Stimulated activated CD4-positive, alpha-beta T cell treated with anti-CD3 and anti-CD28 coated beads, TNF-alpha, amount 100 ng/mL, for 1 hour (primary cell): ENCODE measurements around the gene ULK1.
"Not testable (repeated sequence)": the region's sequence is repeated elsewhere in the genome, so short reads cannot be mapped to it uniquely, and the experiment has no call there.

Source experiments
- DNase-seq, 3 donors: peaks; one replicate each; pipeline ENCODE4 v3.0.0-alpha.2; 2020; ENCODE audit warnings: low read depth in 3 of 3, low spot score in 1 of 3

The ULK1 gene

DNA sequence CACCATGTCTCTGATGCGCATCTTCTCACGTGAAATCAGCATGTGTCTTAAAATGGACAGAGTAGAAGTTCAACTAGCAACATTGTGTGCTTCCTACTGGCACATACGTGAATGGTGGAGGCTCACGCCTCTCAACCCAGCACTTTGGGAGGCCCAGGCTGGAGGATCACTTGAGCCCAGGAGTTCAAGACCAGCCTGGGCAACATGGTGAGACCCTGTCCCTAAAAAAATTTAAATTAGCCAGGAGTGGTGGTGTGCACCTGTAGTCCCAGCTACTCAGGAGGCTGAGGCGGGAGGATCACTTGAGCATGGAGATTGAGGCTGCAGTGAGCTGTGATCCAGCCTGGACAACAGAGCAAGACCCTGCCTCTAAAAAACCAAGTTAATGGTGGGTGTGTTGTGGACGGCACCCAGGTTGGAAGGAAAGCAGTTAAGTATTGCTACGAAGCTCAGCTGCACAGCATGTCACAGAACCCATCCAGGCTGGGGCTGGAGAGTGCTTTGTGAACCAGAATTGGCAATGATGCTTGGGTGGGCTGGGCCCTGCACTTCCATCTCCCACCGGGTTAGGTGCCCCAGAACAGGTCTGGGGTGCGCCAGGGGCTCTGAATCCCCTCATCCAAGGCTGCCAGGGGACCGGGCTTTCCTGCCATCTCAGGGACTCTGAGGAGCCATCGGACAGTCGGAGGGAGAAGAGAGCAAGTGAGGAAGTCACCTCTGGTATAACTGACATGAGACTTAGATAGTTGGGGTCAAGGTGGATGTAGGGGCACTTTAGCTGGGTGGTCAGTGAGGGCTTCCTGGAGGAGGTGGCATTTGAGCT lies 33.0 kb upstream of the ULK1 start:
- DNase-seq, result no peak

DNA sequence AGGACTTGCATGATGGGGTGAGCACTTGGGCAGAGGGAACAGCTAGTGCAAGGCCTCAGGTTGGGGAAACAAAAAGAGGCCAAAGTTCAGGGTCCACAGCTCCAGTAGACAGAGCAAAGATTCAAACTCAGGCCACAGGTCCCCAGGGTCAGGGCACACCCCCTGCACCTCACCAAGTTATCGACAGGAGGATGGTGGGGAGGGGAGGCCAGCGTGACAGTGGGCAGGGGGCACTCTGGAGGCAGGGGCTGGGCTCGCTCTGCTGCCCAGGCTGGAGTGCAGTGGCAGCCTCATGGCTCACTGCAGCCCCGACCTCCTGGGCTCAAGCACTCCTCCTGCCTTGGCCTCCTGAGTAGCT lies 32.4 kb upstream of the ULK1 start:
- no peak for DNase-seq

DNA sequence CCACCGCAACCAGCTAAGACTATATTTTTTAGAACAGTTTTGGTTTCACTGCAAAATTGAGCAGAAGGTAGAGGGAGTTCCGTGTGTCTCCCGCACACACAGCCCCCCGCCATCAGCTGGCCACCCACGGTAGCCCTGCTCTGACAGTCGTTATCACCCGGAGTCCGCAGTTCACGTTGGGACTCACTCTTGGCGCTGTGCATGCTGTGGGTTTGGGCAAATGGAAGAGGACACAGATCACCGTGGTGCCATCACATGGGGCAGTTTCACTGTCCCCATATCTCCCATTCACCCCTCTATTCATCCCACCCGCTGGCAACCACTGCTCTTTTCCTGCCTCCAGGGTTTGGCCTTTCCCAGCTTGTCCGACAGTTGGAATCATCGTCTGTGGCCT lies 31.8 kb upstream of the ULK1 start:
- DNase-seq, result no peak

DNA sequence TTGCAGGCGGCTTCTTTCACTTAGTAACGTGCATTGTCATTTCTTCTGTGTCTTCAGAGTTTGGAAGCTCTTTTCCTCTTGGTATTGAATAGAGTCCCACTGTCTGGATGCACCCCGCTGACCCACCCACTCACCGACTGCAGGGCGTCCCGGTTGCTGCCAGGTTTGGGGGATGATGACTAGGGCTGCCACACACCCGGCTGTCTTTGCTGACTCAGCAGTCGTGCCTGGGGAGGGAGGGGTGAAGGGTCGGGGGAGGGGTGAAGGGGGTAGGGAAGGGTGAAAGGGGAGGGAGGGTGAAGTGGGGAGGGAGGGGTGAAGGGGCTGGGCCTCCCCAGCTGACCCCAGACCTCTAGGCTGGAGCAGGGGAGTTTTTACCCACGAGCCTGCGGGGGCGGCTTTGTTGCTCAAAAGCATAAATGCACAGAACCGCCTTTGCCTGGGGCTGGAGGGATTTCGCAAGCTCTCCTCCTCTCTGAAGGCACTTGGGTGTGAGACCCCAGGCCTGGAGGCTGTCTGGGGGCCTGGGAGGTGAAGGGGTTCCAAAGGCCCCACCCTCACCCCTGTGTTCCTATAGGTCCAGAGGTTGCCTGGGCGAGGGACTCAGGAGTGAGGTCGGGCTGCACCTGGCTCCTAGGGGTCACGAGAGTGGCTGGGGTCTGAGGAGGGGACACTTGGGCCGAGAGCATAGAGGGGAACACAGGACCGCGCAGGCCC lies 31.3 kb upstream of the ULK1 start:
- no peak for DNase-seq

DNA sequence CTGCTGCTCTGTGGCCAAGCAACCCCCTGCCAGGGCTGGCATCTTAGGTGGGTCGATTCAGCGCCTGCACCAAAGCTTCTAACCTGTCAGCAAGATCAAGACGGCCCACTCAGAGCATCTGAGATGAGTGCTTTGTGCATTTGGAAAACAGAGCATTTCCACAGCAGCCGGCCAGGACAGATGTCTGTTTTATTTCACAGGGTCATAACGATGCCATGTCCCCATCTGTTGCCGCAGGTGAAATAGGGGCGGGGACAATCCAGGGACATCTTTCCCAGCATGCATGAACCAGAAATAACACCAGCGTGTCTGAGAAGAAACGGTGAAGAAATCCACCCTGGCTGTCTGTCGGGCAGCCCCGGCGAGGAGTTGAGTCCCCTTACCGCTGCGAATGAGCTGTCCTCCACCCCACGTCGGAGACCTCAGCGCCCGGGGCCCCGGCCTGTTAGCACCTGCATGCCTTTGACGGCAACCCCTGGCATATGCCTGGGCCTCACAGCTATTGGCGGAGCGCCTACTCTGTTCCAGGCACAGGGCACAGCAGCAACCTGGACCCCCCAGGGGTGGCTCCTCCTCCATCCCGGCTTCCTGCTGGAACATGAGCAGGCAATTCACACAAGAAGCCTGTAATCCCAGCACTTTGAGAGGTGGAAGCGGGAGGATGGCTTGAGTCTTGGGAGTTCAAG lies 30.6 kb upstream of the ULK1 start:
- no peak for DNase-seq

DNA sequence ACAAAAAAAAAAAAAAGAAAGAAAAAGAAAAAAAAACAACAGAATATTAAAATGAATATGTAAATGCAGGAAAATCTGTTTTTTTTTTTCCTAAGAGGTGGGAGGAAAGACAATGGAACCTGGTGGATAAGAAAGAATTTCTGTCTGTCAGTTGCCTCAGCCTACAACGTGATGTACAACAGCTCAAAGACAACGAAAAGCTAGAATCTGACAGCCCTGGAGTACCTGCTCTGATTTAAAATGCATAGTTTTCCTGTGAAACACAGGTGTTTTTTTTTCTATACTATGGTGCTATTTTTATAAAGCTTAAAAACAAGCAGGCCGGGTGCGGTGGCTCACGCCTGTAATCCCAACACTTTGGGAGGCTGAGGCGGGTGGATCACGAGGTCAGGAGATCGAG lies 30.0 kb upstream of the ULK1 start:
- DNase-seq, result no peak

DNA sequence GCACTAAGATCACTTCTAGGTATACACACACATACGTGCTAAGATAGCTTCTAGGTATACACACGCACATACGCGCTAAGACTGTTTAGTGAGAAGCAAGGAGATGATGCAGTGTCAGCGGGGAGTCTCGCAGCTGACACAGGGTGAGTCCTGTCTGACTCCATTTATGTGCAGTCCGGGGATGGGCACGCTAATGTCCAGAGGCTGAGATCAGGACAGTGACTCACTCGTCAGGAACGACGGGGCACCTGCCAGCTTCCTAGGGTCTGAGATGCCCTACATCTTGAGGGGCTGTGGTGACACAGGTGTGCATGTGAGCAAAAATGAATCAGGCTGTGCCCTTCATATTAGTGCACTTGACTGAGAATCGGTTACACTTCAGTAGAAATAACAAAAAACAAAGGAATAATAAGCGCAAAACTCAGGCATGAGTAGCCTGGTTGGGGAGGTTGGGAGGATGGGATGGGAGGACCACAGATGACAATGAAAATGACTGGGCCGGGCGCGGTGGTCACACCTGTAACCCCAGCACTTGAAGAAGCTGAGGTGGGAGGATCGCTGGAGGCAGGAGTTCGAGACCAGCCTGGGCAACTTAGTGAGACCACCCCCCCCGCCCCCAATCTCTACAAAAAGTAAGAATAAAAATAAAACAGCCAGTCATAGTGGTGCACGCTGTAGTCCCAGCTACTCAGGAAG lies 29.1 kb upstream of the ULK1 start:
- DNase-seq, result no peak

DNA sequence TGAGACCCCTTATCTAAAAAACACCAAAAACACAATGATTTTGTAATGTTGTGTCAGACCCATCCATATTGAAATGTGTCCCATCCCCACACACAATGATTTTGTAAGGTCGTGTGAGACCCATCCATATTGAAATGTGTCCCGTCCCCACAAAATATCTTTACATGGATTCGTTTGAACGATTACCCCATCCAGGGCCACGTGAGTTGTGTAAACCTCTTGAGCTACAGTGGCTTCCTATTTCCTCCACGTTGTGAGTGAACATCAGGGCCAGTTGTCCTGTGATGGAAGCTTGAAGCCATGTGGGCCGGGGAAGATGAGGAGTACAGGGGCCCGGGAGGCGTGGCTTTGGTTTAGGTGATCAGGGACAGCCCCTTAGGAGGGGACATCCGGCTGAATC lies 27.0 kb upstream of the ULK1 start:
- DNase-seq, result no peak

DNA sequence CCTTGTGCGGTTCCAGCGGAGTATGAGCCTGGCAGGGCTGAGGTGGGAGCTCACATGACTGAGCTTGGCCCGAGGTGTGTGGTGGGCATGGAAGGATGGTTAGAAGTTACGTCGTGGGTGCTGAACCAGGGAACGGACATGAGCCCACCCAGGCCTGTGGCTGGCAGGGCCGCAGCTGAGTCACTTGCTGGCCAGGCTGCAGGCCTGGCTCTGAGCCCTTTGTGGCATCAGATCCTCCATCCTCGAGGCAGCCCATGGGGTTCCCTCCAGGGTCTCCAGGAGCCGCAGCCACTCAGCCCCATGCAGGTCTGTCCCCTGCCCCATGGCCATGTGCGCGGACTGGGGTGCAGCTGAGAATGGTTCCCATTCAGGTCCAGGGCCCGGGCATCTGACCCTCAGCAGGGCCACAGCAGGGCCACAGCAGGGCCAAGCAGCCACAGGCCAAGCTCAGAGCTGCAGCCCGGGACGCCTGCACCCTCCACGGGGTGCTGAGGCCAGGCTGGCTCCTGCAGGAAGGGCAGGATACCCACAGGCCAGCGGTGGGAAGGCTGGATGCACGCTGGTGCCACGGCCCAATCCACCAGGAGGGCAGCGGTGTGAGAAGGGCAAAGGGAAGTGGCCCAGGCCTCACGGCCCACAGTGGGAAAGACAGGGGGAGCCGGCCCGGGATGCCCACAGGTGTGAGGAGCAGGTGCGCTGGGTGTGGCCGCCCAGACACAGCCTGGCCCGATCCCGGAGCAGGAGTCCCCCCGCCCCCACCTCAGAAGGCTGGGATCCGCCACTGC lies 26.3 kb upstream of the ULK1 start:
- no peak for DNase-seq

DNA sequence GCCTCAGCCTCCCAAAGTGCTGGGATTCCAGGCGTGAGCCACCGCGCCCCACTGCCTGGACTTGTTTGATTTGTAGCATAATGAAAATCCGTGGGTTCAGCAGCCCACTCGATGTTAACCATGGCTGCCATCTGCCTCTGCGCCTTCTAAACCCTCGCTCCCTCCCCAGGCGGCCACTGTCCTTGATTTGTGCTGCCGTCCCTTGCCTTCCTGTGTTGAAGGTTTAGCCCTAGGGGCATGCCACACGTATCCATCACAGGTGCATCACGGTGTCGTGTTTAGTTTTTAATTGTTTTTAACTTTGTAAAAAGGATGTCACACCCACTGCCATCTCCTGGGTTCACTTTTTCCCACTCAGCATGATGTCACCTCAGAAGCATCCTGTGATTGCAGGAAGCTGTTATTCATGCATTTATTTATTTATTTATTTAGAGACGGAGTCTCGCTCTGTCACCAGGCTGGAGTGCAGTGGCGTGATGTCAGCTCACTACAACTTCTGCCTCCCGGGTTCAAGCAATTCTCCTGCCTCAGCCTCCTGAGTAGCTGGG lies 24.5 kb upstream of the ULK1 start:
- no peak for DNase-seq

DNA sequence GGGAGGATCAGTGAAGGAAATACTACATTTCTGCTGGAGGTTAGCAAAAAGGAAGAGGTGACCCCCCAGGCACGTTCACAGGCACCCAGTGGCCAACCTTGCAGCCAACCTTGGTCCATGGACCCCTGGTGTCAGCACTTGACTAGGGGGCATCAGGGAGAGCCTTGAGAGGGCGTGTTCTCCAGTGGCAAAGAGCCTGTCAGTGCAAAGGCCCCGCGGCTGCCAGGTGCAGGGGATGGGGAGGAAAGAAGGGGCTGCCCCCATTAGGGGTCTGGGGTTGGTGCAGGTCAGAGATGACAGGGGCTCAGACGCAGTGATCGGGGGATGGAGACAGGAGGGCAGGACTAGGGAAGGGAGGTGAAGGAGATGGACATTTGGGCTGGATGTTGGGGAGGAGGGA lies 22.7 kb upstream of the ULK1 start:
- DNase-seq, result no peak

DNA sequence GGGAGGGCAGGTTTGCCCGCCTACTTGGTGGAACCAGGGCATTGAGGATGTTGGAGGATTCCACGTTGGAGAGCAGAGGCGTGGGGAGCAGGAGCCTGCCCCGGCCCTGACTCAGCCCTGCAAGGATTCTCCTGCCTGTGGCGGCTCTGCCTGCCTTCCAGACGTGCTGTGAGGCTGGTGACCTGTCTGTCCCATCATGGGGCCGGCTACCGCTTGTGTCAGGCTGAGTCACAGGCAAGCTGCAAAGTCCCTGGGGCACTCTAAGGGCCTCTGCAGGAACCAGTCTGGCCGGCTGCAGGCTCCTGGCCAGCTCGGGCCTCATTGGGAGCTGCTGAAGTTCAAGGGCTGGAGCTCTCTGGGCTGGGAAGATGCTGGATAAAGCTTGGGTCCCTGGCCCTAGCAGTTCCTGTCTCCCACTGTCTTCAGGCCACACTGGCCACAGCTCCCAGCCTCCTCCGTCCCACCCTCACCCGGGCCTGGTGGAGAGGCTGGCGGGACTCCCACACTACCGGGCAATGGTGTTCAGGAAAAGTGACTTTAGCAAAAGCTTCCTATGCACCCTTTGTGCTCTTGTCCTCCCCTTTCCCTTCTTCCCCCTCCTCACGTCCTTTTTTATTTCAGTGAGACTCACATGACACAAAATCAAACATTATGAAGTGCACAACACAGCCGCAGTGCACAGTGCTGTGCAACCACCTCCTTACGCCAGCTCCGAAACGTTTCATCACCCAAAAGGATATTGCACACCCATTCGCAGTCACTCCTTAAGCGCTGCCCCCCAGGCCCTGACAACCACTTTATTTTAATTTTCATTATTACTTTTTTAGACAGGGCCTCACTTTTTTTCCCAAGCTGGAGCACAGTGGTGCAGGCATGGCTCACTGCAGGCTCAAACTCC lies 22.0 kb upstream of the ULK1 start:
- DNase-seq, result no peak

DNA sequence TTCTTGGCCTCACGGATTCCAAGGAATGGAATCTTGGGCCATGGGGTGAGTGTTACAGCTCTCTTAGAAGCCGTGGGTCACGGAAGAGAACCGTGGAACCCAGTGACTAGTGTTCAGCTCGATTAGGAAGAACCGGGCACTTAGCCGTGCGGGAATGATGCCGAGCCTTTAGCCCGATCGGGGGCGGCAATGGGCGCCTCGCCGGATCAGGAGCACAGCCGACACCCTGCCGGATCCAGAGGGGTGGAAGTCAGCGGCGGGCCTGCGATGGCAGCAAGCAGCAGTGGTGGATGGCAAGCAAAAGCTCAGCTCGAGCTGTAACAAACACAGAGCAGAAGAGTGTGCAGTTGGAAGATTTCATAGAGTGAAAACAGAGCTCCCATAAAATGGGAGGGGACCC lies 21.1 kb upstream of the ULK1 start:
- DNase-seq, result no peak

DNA sequence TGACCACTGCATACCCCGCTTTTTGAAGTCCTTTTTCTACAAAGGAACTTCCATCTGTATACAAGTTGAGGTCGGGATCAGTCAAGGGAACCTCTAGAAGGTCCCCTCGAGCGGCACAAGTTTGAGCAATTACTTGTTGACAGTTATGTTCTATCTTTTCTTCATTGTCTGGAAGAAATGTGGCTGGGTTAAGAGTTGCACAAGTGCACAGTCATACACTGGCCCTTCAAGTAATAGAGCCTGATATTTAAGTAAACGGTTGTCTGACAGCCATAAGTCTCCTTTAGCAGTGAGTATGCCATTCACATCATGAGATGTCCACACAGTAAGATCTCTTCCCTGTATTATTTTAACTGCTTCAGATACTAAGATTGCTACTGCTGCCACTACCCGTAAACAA lies 19.4 kb upstream of the ULK1 start:
- DNase-seq, result not testable (repeated sequence)

DNA sequence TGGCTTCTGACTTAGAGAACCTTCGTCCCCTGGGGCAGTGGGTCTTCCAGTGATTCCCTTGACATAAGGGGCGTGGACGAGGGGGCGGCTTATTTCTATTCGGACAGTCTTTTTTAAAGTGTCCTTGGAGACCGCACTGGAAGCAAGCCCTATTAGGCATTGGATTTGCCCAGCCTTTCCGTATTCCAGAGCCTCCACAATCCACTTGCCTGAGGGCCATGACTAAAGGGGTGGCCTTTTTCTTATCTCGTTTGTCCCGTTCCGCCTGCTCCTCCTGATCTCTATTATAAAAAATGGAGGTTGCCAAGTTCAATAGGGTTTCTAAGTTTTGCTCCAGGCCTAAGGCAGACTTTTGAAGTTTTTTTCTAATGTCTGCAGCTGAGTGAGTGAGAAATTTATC lies 17.2 kb upstream of the ULK1 start:
- DNase-seq, result not testable (repeated sequence)

DNA sequence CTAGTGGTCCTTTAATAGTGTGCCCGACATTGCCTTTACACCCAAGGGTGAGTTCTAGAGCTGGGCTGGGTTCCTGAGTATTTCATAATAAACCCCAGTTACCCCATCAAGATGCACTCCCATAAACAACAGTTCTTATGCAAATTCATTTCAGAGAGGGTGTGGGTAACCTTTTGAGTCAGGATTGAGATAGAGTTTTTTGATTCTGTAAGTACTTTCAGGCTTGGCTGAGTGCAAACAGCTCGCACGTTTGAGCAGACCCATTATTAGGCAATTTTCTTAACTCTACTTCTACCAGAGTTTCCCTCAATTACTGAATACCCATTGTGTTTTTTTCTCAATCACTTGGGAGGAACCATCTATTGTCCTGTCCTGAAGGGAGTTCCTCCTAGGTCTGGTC lies 16.0 kb upstream of the ULK1 start:
- DNase-seq, result not testable (repeated sequence)

DNA sequence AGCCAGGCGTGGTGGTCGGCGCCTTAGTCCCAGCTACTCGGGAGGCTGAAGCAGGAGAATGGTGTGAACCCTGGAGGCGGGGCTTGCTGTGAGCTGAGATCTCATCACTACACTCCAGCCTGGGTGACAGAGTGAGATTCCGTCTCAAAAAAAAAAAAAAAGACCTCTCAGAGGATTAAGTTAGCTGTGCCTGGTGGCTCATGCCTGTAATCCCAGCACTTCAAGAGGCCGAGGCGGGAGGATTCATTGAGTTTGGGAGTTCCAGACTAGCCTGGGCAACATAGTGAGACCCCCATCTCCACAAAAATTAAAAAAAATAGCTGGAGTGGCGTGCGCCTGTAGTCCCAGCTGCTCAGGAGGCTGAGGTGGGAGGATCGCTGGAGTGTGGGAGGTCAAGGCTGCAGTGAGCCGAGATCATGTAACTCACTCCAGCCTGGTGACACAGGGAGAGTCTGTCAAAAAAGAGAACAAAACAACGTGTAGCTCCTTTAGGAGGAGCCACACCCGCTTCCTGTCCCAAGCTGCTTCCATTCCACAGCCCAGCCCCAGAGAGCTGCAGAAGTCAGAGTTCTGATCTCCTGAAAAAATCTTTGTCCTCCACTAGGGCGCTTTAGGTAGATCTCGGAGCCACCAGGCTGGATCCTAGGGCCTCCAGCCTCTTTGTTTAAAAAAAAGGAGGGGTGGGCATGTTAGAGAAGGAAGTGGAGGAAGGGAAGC lies 11.5 kb upstream of the ULK1 start:
- no peak for DNase-seq

DNA sequence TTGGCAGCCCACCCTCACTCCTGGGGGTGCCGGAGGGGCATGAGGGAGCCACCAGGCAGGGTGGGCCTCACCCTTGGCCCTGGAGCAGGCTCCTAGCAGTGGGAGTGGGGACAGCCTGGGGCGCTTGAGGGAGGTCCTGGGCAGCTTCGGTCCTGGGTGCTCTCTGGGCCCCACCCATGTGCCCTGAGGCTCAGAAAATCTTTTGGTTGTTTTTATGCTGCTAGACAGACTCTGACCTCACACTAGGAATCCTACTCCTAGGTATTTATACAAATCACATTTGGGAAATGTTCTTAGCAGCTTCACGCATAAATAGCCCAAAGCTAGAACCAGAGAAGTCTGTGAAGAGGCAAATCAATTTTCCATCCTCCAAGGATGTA lies 10.9 kb upstream of the ULK1 start:
- no peak for DNase-seq

DNA sequence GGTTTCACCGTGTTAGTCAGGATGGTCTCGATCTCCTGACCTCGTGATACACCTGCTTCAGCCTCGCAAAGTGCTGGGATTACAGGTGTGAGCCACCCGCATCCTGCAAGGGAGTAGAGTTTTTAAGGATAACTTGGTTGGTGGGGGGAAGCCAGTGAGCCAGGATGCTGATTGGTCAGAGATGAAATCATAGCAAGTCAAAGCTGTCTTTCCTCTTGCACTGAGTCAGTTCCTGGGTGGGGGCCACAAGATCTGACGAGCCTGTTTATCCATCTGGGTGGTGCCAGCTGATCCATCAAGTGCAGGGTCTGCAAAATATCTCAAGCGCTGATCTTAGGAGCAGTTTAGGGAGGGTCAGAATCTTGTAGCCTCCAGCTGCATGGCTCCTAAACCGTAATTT lies 9.3 kb upstream of the ULK1 start:
- not testable (repeated sequence) for DNase-seq
